Activated T-cell treated with anti-CD3 and anti-CD28 coated beads, Interleukin-2, amount 50 U/mL, for 24 hours (primary cell): ENCODE results near the gene OR4N2.
"Not testable (repeated sequence)": the region's sequence is repeated elsewhere in the genome, so short reads cannot be mapped to it uniquely, and the experiment has no call there.

Experiments used
- DNase-seq: peaks from one replicate; pipeline ENCODE4 v3.0.0-alpha.2; 2020
- H3K27ac Mint-ChIP-seq: 2 replicates; pipeline ENCODE4 v1.8.0; 2020; ENCODE audit warnings: mild to moderate bottlenecking, mixed read lengths
- H3K27me3 Mint-ChIP-seq: 2 replicates; pipeline ENCODE4 v1.8.0; 2020; ENCODE audit warnings: mixed read lengths
- H3K36me3 Mint-ChIP-seq: 2 replicates; pipeline ENCODE4 v1.8.0; 2020; ENCODE audit warnings: low read depth, mixed read lengths
- H3K4me1 Mint-ChIP-seq: 2 replicates; pipeline ENCODE4 v1.8.0; 2020; ENCODE audit warnings: low read depth, mixed read lengths
- H3K4me3 Mint-ChIP-seq: 2 replicates; pipeline ENCODE4 v1.8.0; 2020; ENCODE audit warnings: mild to moderate bottlenecking, moderate library complexity, mixed read lengths
- H3K9me3 Mint-ChIP-seq: 2 replicates; pipeline ENCODE4 v1.8.0; 2020; ENCODE audit warnings: mixed read lengths

Gene OR4N2

DNA sequence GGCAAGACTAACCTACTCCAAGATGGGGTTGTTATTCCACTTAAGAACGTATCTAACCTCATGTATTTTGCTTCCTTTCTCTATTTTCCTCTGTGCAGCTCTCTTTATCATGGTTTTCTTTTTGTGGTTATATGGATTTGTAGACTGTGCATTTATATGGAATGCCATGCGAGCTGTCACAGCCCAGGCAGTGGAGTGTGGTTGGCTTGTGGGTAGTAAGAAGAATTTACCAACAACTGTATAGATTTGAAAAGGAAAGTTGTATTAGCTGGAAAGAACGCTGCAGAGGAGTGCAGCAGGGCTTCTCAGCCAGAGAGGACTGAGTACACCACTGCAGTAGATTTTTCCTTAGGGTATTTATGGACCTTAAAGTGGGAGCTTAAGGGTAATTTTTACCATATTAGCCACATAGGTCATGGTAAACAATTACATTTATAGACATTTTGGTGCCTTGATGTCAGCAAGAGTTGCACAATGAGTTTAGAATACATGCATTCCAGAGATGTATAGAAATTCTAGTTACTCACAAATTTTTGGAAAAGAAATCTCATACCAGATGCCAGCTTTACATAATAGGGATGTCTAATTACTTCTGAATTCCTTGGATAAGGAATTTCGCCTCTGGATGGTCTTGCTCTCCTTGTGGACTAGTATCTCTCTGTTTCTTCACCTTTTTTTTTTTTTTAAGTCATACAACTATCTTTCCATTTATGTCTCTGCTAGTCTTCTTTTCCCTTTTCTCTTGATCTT, 9.8 kb downstream of the OR4N2 start:
- not testable (repeated sequence) for DNase-seq, H3K27ac Mint-ChIP-seq, H3K36me3 Mint-ChIP-seq, H3K4me1 Mint-ChIP-seq, H3K4me3 Mint-ChIP-seq, H3K9me3 Mint-ChIP-seq, H3K27me3 Mint-ChIP-seq

DNA sequence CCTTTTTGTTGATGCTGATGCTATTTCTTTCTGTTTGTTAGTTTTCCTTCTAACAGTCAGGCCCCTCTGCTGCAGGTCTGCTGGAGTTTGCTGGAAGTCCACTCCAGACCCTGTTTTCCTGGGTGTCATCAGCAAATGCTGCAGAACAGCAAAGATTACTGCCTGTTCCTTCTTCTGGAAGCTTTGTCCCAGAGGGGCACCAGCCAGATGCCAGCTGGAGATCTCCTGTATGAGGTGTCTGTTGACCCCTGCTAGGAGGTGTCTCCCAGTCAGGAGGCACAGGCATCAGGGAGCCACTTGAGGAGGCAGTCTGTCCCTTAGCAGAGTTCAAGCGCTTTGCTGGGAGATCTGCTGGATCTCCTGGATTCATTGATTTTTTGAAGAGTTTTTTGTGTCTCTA, 16.3 kb downstream of the OR4N2 start:
- H3K4me3 Mint-ChIP-seq, H3K36me3 Mint-ChIP-seq, H3K4me1 Mint-ChIP-seq, H3K9me3 Mint-ChIP-seq, DNase-seq, H3K27ac Mint-ChIP-seq, H3K27me3 Mint-ChIP-seq: not testable (repeated sequence)

DNA sequence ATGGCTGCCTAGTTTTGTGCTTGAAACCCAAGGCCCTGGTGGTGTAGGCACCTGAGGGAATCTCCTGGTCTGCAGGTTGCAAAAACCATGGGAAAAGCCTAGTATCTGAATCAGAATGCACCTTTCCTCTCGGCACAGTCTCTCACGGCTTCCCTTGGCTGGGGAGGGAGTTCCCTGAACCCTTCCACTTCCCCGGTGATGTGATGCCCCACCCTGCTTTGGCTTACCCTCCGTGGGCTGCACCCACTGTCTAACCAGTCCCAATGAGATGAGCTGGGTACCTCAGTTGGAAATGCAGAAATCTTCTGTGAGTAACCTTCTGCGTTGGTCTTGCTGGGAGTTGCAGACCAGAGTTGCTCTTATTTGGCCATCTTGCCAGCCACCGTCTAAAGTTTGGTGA, 17.4 kb downstream of the OR4N2 start:
- not testable (repeated sequence) for H3K4me1 Mint-ChIP-seq, H3K27me3 Mint-ChIP-seq

GRCh38 chr14:19823178-19823577, 19.6 kb downstream of the OR4N2 start:
- H3K4me3 Mint-ChIP-seq: no peak overlapping the region
- peaks cover 2% of the 10 kb centered on the region for H3K27me3 Mint-ChIP-seq
- peaks cover 9% of the 10 kb centered on the region for H3K9me3 Mint-ChIP-seq
- no peak overlapping the region for H3K27ac Mint-ChIP-seq
- no peaks in the 10 kb centered on the region for H3K36me3 Mint-ChIP-seq
- no peaks in the 10 kb centered on the region for H3K4me1 Mint-ChIP-seq
- no peak for DNase-seq

More for the DNA sequence above, 17.4 kb downstream of the OR4N2 start:
- not testable (repeated sequence) for H3K27ac Mint-ChIP-seq, H3K4me3 Mint-ChIP-seq, H3K9me3 Mint-ChIP-seq, DNase-seq, H3K36me3 Mint-ChIP-seq

DNA sequence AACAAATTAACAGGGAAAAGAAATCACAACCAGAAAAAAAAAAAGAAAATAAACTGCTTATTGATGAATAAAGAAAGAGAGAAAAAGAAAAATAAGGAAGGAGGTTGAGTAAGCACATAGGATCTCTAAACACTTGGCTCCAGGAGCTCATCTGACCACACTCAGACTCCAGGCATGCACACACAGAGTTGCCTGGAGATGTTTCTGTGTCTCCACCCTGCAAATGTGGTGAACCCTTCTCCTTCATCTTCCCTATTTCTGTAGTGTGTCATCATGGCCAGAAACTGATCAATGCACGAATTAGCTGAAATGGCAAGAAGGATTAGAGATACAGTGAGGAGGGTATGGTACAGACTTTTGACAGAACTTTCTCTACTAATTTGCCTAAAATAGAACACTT, 20.2 kb downstream of the OR4N2 start:
- H3K9me3 Mint-ChIP-seq: peaks cover 7% of the 10 kb centered on the region
- no peaks in the 10 kb centered on the region for H3K36me3 Mint-ChIP-seq
- peaks cover 2% of the 10 kb centered on the region for H3K27me3 Mint-ChIP-seq
- H3K4me1 Mint-ChIP-seq: no peaks in the 10 kb centered on the region
- DNase-seq: no peak
- H3K27ac Mint-ChIP-seq: no peak overlapping the region
- H3K4me3 Mint-ChIP-seq: no peak overlapping the region

DNA sequence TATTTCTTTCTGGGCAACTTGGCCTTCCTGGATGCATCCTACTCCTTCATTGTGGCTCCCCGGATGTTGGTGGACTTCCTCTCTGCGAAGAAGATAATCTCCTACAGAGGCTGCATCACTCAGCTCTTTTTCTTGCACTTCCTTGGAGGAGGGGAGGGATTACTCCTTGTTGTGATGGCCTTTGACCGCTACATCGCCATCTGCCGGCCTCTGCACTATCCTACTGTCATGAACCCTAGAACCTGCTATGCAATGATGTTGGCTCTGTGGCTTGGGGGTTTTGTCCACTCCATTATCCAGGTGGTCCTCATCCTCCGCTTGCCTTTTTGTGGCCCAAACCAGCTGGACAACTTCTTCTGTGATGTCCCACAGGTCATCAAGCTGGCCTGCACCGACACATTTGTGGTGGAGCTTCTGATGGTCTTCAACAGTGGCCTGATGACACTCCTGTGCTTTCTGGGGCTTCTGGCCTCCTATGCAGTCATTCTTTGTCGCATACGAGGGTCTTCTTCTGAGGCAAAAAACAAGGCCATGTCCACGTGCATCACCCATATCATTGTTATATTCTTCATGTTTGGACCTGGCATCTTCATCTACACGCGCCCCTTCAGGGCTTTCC, 24.2 kb downstream of the OR4N2 start:
- H3K36me3 Mint-ChIP-seq, H3K9me3 Mint-ChIP-seq, H3K4me3 Mint-ChIP-seq, H3K4me1 Mint-ChIP-seq, H3K27ac Mint-ChIP-seq, DNase-seq, H3K27me3 Mint-ChIP-seq: not testable (repeated sequence)

GRCh38 chr14:19828314-19828713, 24.7 kb downstream of the OR4N2 start:
- H3K27ac Mint-ChIP-seq: no peak overlapping the region
- no peak overlapping the region for H3K4me3 Mint-ChIP-seq
- H3K4me1 Mint-ChIP-seq: no peaks in the 10 kb centered on the region
- H3K36me3 Mint-ChIP-seq: no peaks in the 10 kb centered on the region
- H3K27me3 Mint-ChIP-seq: no peaks in the 10 kb centered on the region
- DNase-seq: no peak
- H3K9me3 Mint-ChIP-seq: peaks cover 2% of the 10 kb centered on the region

GRCh38 chr14:19834203-19834848, 30.8 kb downstream of the OR4N2 start:
- not testable (repeated sequence) for H3K27me3 Mint-ChIP-seq, H3K4me1 Mint-ChIP-seq, H3K4me3 Mint-ChIP-seq, H3K36me3 Mint-ChIP-seq, H3K27ac Mint-ChIP-seq, DNase-seq, H3K9me3 Mint-ChIP-seq

- H3K27ac Mint-ChIP-seq: no peak overlapping the region
- H3K4me1 Mint-ChIP-seq: no peaks in the 10 kb centered on the region
- no peak overlapping the region for H3K4me3 Mint-ChIP-seq
- no peaks in the 10 kb centered on the region for H3K36me3 Mint-ChIP-seq
- no peaks in the 10 kb centered on the region for H3K27me3 Mint-ChIP-seq
- H3K9me3 Mint-ChIP-seq: no peaks in the 10 kb centered on the region
- DNase-seq: no peak
Observed at GRCh38 chr14:19838433-19838832, 34.9 kb downstream of the OR4N2 start.

DNA sequence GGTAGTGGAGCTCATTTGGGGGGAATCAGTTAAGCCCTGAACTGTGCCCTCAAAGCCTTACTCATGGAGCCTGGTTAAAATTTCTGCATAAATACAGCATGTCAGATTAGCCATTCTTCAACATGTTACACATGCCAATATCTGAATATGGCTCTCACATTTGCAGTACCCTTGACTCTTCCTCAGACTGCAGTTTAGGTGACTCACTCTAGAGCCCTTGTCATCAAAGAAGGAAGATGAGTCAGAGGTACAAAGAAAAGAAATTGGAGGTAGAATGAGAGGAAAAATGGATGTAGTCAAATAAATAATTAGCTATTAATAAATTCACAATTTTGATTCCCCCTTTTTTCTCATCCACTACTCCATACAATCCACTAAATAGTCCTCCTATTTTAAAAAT, 47.8 kb downstream of the OR4N2 start:
- H3K36me3 Mint-ChIP-seq: no peaks in the 10 kb centered on the region
- no peak for DNase-seq
- peaks cover 3% of the 10 kb centered on the region for H3K9me3 Mint-ChIP-seq
- H3K27ac Mint-ChIP-seq: no peak overlapping the region
- no peak overlapping the region for H3K4me3 Mint-ChIP-seq
- H3K27me3 Mint-ChIP-seq: peaks cover 3% of the 10 kb centered on the region
- H3K4me1 Mint-ChIP-seq: no peaks in the 10 kb centered on the region

DNA sequence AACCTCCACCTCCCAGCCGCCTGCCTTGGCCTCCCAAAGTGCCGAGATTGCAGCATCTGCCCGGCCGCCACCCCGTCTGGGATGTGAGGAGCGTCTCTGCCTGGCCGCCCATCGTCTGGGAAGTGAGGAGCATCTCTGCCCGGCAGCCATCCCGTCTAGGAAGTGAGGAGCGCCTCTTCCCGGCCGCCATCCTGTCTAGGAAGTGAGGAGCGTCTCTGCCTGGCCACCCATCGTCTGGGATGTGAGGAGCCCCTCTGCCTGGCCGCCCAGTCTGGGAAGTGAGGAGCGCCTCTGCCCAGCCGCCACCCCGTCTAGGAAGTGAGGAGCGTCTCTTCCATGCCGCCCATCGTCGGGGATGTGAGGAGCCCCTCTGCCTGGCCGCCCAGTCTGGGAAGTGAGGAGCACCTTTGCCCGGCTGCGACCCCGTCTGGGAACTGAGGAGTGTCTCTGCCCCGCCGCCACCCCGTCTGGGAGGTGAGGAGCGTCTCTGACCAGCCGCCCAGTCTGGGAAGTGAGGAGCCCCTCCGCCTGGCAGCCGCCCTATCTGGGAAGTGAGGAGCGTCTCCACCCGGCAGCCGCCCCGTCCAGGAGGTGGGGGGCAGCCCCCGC, 62.6 kb downstream of the OR4N2 start:
- DNase-seq, H3K9me3 Mint-ChIP-seq, H3K36me3 Mint-ChIP-seq, H3K4me3 Mint-ChIP-seq, H3K4me1 Mint-ChIP-seq, H3K27ac Mint-ChIP-seq, H3K27me3 Mint-ChIP-seq: not testable (repeated sequence)

DNA sequence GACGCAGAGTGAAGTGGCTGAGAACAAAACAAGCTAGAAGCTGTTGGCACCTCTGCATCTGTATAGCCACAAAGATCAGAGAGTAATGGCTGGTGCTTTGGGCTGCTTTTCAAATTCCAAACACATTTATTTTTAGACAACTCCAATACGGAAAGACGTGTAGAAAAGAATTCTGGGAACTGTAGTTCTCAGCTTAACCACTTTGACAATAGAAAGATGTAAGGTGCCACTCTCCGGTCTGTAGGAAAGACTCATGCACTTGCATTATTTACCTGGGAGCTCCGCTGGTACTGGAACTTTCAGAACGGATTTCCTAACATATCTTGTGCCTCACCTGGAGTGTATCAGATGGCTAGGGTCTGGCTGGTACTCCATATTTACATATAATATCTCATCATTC, 69.6 kb downstream of the OR4N2 start:
- Mint-ChIP-seq H3K36me3 (no peaks in the 10 kb centered on the region), H3K27ac (no peak overlapping the region), H3K4me3 (no peak overlapping the region), H3K27me3 (no peaks in the 10 kb centered on the region), H3K9me3 (no peaks in the 10 kb centered on the region), H3K4me1 (no peaks in the 10 kb centered on the region)
- DNase-seq: no peak

GRCh38 chr14:19874842-19875241, 71.3 kb downstream of the OR4N2 start, which contains the start of gene OR4K2:
OR4K2 (plus strand) TSS chr14:19875142; CDS start chr14:19876268, 1,126 bp downstream.
- H3K27me3 Mint-ChIP-seq: no peaks in the 10 kb centered on the region
- no peaks in the 10 kb centered on the region for H3K4me1 Mint-ChIP-seq
- no peaks in the 10 kb centered on the region for H3K9me3 Mint-ChIP-seq
- H3K36me3 Mint-ChIP-seq: no peaks in the 10 kb centered on the region
- H3K27ac Mint-ChIP-seq: no peak within 1 kb of the TSS
- H3K4me3 Mint-ChIP-seq: no peak within 1 kb of the TSS
- no peak for DNase-seq

GRCh38 chr14:19878029-19878642, 74.6 kb downstream of the OR4N2 start:
- no peaks in the 10 kb centered on the region for H3K27me3 Mint-ChIP-seq
- H3K9me3 Mint-ChIP-seq: no peaks in the 10 kb centered on the region
- no peaks in the 10 kb centered on the region for H3K4me1 Mint-ChIP-seq
- H3K4me3 Mint-ChIP-seq: no peak overlapping the region
- no peak for DNase-seq
- no peak overlapping the region for H3K27ac Mint-ChIP-seq
- H3K36me3 Mint-ChIP-seq: no peaks in the 10 kb centered on the region
